ENCODE data around the gene TP53I13.

DNA sequence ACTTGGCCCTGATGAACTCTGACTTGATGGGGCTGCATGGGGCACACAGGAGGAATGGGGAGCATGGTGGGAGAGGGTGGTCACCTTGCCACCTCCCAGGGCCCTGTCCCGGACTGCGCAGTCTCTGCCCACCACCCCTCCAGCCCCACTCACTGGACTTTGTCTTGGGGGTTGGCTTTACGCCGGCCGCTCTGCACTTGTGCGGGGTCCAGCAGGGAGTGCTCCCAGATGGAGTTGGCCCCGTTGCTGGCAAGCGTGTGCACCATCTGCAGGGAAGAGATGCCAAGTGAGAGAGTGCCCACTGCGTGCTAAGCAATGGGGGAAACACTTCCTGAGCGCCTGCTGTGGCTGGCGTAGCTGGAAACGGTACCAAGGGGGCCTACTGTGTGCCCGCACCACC is 14.3 kb downstream of the TP53I13 start:
- TF ChIP-seq TARDBP (IDR thresholded peaks at IDR 0.05) (no peak), FOXA1 (IDR thresholded peaks at IDR 0.05) (no peak), LEF1 (IDR thresholded peaks at IDR 0.05; ENCODE audit: borderline replicate concordance) (no peak), ELF4 (IDR thresholded peaks at IDR 0.05) (no peak), NFRKB (IDR thresholded peaks at IDR 0.05) (no peak), SP1 (IDR thresholded peaks at IDR 0.05) (no peak), ARNT (IDR thresholded peaks at IDR 0.05) (no peak), FOXK2 (IDR thresholded peaks at IDR 0.05) (no peak), FOXM1 (IDR thresholded peaks at IDR 0.05; ENCODE audit: borderline replicate concordance) (no peak), CTBP1 (IDR thresholded peaks at IDR 0.05; ENCODE audit: borderline replicate concordance) (no peak), BHLHE40 (IDR thresholded peaks at IDR 0.05; ENCODE audit: borderline replicate concordance) (no peak), SUZ12 (IDR thresholded peaks at IDR 0.05) (no peak)
- TF ChIP-seq, protein P1, sequence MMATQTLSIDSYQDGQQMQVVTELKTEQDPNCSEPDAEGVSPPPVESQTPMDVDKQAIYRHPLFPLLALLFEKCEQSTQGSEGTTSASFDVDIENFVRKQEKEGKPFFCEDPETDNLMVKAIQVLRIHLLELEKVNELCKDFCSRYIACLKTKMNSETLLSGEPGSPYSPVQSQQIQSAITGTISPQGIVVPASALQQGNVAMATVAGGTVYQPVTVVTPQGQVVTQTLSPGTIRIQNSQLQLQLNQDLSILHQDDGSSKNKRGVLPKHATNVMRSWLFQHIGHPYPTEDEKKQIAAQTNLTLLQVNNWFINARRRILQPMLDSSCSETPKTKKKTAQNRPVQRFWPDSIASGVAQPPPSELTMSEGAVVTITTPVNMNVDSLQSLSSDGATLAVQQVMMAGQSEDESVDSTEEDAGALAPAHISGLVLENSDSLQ (IDR thresholded peaks at IDR 0.05) = no peak
